ENCODE data around the gene PRKAR2A.
"Not testable (repeated sequence)": the region's sequence is repeated elsewhere in the genome, so short reads cannot be mapped to it uniquely, and the experiment has no call there.

DNA sequence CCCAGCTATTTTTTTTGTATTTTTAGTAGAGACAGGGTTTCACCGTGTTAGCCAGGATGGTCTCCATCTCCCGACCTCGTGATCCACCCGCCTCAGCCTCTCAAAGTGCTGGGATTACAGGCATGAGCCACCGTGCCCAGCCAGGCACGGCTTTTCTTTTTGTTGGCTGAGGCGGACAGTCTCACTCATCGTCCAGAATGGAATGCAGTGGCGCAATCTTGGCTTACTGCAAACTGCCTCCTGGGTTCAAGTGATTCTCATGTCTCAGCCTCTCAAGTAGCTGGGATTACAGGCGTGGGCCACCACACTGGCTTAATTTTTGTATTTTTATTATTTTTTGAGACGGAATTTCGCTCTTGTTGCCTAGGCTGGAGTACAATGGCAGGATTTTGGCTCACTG, 46.8 kb downstream of the PRKAR2A start:
- TF ChIP-seq CBX2 (IDR thresholded peaks at IDR 0.05; ENCODE audit: borderline replicate concordance, low read depth); JUNB (IDR thresholded peaks at IDR 0.05); RFX5 (IDR thresholded peaks at IDR 0.05); ZSCAN20 (CRISPR knock-in tag; IDR thresholded peaks at IDR 0.05); POLR2A (IDR thresholded peaks at IDR 0.05; ENCODE audit: low read length); ESRRA (IDR thresholded peaks at IDR 0.05; ENCODE audit: borderline replicate concordance, low read length); USF2 (IDR thresholded peaks at IDR 0.05); JUN (IDR thresholded peaks at IDR 0.05); RCOR1 (IDR thresholded peaks at IDR 0.05; ENCODE audit: low read depth, low read length); KDM5A (IDR thresholded peaks at IDR 0.05): not testable (repeated sequence)
- TF ChIP-seq, protein P1, sequence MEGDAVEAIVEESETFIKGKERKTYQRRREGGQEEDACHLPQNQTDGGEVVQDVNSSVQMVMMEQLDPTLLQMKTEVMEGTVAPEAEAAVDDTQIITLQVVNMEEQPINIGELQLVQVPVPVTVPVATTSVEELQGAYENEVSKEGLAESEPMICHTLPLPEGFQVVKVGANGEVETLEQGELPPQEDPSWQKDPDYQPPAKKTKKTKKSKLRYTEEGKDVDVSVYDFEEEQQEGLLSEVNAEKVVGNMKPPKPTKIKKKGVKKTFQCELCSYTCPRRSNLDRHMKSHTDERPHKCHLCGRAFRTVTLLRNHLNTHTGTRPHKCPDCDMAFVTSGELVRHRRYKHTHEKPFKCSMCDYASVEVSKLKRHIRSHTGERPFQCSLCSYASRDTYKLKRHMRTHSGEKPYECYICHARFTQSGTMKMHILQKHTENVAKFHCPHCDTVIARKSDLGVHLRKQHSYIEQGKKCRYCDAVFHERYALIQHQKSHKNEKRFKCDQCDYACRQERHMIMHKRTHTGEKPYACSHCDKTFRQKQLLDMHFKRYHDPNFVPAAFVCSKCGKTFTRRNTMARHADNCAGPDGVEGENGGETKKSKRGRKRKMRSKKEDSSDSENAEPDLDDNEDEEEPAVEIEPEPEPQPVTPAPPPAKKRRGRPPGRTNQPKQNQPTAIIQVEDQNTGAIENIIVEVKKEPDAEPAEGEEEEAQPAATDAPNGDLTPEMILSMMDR (IDR thresholded peaks at IDR 0.05), result not testable (repeated sequence)
- TF ChIP-seq, protein P2, sequence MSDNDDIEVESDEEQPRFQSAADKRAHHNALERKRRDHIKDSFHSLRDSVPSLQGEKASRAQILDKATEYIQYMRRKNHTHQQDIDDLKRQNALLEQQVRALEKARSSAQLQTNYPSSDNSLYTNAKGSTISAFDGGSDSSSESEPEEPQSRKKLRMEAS (IDR thresholded peaks at IDR 0.05), result not testable (repeated sequence)
- TF ChIP-seq, protein P3, sequence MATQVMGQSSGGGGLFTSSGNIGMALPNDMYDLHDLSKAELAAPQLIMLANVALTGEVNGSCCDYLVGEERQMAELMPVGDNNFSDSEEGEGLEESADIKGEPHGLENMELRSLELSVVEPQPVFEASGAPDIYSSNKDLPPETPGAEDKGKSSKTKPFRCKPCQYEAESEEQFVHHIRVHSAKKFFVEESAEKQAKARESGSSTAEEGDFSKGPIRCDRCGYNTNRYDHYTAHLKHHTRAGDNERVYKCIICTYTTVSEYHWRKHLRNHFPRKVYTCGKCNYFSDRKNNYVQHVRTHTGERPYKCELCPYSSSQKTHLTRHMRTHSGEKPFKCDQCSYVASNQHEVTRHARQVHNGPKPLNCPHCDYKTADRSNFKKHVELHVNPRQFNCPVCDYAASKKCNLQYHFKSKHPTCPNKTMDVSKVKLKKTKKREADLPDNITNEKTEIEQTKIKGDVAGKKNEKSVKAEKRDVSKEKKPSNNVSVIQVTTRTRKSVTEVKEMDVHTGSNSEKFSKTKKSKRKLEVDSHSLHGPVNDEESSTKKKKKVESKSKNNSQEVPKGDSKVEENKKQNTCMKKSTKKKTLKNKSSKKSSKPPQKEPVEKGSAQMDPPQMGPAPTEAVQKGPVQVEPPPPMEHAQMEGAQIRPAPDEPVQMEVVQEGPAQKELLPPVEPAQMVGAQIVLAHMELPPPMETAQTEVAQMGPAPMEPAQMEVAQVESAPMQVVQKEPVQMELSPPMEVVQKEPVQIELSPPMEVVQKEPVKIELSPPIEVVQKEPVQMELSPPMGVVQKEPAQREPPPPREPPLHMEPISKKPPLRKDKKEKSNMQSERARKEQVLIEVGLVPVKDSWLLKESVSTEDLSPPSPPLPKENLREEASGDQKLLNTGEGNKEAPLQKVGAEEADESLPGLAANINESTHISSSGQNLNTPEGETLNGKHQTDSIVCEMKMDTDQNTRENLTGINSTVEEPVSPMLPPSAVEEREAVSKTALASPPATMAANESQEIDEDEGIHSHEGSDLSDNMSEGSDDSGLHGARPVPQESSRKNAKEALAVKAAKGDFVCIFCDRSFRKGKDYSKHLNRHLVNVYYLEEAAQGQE (IDR thresholded peaks at IDR 0.05), result not testable (repeated sequence)
